ENCODE data around the gene ZDHHC5.

ZDHHC5 gene, protein sequence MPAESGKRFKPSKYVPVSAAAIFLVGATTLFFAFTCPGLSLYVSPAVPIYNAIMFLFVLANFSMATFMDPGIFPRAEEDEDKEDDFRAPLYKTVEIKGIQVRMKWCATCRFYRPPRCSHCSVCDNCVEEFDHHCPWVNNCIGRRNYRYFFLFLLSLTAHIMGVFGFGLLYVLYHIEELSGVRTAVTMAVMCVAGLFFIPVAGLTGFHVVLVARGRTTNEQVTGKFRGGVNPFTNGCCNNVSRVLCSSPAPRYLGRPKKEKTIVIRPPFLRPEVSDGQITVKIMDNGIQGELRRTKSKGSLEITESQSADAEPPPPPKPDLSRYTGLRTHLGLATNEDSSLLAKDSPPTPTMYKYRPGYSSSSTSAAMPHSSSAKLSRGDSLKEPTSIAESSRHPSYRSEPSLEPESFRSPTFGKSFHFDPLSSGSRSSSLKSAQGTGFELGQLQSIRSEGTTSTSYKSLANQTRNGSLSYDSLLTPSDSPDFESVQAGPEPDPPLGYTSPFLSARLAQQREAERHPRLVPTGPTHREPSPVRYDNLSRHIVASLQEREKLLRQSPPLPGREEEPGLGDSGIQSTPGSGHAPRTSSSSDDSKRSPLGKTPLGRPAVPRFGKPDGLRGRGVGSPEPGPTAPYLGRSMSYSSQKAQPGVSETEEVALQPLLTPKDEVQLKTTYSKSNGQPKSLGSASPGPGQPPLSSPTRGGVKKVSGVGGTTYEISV

DNA sequence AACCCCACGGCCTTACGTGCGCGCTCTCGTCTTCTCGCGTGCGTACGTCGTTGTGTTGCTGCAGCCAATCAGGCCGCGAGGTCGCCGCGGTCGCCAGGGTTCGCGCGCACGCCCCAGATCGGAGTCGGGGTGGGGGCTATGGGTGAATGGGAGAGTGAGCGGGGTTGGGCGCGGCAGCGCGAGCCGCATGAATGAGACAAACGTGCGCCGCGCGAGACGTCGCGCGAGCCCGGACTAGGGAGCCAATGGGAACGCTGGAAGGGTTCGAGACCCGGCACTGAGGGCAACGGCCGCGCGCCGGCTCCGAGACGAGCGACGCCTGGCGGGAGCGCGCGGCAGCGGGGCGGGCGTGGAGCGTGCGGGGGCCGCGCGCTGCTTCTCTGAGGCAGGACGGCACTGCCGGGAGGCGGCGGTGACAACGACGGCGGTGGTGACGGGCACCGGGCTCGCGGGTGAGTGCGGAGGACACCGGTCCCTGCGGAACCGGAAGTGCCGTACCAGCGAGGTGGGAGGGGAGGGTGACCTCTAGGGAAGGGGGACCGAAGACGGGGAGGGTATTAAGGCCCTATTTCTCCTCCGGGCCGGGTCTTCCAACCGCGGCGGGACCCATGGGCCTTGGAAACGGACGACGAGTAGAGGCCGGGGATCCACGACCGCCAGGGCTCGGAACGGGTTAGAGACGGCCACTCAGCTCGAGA is at the start of gene ZDHHC5:
ZDHHC5 (plus strand) TSS at position 379 of the 698 bp plus-strand sequence. CDS start 4,977 bp downstream, outside the sequence.
- ChIA-PET POLR2A (interaction anchor here (1.6 kb wide), 2 partner anchors 8 to 74 kb away, joined by 4 to 5 read pairs; partner anchors contain the start of gene SELENOH), CTCF (interaction anchor here (0.6 kb wide), 1 partner anchor 171 kb away, joined by 3 read pairs; no protein-coding TSS in a partner anchor)
- peak; percentile 94 for DNase-seq (ENCODE audit: extremely low spot score)
- TF ChIP-seq L3MBTL2 (conservative IDR thresholded peaks at IDR 0.05) (peak; percentile 41; the same call in 1 of the 2 replicates), SUZ12 (IDR thresholded peaks at IDR 0.05) (no peak)

DNA sequence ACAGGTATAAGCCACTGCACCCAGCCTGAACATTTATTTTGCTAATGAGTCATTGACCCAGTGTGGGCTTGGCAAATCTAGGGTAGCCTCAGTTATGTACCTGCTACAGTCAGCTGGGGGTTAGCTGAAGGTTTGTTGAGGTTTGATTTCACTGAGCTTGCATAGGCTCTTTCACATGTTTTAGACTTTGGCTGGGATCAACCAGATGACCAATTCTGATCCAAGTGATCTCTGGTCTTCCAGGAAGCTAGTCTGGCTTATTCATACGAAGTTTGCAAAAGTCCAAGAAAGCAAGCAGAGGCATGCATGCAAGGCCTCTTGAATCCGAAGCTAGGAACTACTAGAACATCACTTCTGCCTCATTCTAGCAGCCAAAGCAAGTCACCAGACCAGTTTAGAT is 49.5 kb upstream of the ZDHHC5 start:
- no peak for DNase-seq (ENCODE audit: extremely low spot score)
- CTCF ChIA-PET: no interaction called here
- TF ChIP-seq SP1 (IDR thresholded peaks at IDR 0.05): no peak
- TF ChIP-seq FOXM1 (IDR thresholded peaks at IDR 0.05; ENCODE audit: borderline replicate concordance): no peak
- TF ChIP-seq, protein P1, sequence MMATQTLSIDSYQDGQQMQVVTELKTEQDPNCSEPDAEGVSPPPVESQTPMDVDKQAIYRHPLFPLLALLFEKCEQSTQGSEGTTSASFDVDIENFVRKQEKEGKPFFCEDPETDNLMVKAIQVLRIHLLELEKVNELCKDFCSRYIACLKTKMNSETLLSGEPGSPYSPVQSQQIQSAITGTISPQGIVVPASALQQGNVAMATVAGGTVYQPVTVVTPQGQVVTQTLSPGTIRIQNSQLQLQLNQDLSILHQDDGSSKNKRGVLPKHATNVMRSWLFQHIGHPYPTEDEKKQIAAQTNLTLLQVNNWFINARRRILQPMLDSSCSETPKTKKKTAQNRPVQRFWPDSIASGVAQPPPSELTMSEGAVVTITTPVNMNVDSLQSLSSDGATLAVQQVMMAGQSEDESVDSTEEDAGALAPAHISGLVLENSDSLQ (IDR thresholded peaks at IDR 0.05): no peak
- TF ChIP-seq NFRKB (IDR thresholded peaks at IDR 0.05): no peak
- no peak for TF ChIP-seq ARNT (IDR thresholded peaks at IDR 0.05)
- POLR2A ChIA-PET: no interaction called here

DNA sequence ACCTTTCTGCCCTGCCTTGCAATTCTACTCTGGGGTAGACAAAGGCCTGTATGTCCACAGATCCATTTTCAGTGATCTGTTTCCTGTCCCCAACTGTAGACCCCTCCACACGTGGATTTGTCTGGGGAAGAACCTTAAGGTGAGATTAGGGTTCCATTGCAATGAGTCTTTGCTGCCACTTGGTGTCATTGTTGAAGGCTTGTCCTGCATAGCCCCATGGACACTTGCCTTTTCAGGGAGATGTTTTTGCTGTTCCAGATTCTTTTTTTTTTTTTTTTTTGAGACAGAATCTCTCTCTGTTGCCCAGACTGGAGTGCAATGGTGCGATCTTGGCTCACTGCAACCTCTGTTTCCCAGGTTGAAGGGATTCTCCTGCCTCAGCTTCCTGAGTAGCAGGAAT is 48.6 kb upstream of the ZDHHC5 start:
- no peak for DNase-seq (ENCODE audit: extremely low spot score)
- ChIA-PET CTCF (interaction anchor here (0.7 kb wide), 1 partner anchor 11 kb away, joined by 8 read pairs; no protein-coding TSS in a partner anchor), POLR2A (no interaction called here)
- no peak for TF ChIP-seq FOXA1 (IDR thresholded peaks at IDR 0.05)

DNA sequence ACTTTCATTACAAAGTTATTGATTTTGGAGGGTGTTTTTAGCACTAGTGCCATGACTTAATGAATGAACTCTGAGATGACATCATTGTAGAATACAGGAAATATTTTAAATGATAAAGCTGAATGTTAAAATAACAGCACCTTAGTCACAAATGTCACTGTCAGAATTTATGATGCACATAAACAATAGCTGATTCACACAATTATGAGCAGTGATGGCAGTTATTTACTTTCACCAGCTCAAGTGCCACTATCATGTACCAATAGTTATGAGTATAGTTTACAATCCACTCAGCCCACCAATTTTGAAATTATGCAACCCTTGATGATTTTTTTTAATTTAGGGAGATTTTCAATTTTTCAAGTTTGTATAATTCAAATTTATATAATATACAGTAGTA is 47.4 kb upstream of the ZDHHC5 start:
- POLR2A ChIA-PET: no interaction called here
- CTCF ChIA-PET: no interaction called here
- TF ChIP-seq FOXK2 (IDR thresholded peaks at IDR 0.05): no peak
- no peak for TF ChIP-seq FOXM1 (IDR thresholded peaks at IDR 0.05; ENCODE audit: borderline replicate concordance)
- no peak for TF ChIP-seq SP1 (IDR thresholded peaks at IDR 0.05)
- TF ChIP-seq, protein P1 (IDR thresholded peaks at IDR 0.05): no peak
- TF ChIP-seq TARDBP (IDR thresholded peaks at IDR 0.05): no peak
- TF ChIP-seq LEF1 (IDR thresholded peaks at IDR 0.05; ENCODE audit: borderline replicate concordance): no peak
- TF ChIP-seq BHLHE40 (IDR thresholded peaks at IDR 0.05; ENCODE audit: borderline replicate concordance): no peak
- no peak for TF ChIP-seq NFRKB (IDR thresholded peaks at IDR 0.05)
- no peak for TF ChIP-seq FOXA1 (IDR thresholded peaks at IDR 0.05)
- no peak for TF ChIP-seq HDGF (IDR thresholded peaks at IDR 0.05; ENCODE audit: borderline replicate concordance)
- no peak for TF ChIP-seq ARNT (IDR thresholded peaks at IDR 0.05)
- no peak for TF ChIP-seq ZNF384 (IDR thresholded peaks at IDR 0.05)
- no peak for TF ChIP-seq L3MBTL2 (conservative IDR thresholded peaks at IDR 0.05)
- no peak for TF ChIP-seq SUZ12 (IDR thresholded peaks at IDR 0.05)
- TF ChIP-seq CTBP1 (IDR thresholded peaks at IDR 0.05; ENCODE audit: borderline replicate concordance): no peak
- no peak for TF ChIP-seq ELF4 (IDR thresholded peaks at IDR 0.05)
- DNase-seq (ENCODE audit: extremely low spot score): no peak

DNA sequence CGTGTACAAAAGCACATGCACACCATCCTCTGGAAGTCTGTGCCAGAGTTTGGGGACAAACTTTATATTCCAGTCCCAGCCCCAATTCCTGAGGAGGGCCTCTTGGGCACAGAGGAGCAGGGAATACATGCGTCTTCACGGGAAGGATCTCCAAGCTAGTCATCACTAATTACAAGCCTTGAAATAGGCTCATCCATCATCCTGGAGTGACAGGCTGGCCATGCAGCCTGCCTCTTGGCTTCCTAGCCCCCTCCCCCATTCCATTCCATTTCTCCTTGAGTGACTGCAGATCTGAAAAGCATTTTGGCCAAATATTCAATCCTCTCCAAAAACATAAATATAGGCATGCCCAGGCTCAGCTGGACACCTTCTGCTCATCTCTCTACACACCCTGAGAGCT is 45.7 kb upstream of the ZDHHC5 start:
- DNase-seq (ENCODE audit: extremely low spot score): no peak
- CTCF ChIA-PET: no interaction called here
- TF ChIP-seq, protein P1 (IDR thresholded peaks at IDR 0.05): peak; percentile 78
- no peak for TF ChIP-seq NFRKB (IDR thresholded peaks at IDR 0.05)
- POLR2A ChIA-PET: no interaction called here

DNA sequence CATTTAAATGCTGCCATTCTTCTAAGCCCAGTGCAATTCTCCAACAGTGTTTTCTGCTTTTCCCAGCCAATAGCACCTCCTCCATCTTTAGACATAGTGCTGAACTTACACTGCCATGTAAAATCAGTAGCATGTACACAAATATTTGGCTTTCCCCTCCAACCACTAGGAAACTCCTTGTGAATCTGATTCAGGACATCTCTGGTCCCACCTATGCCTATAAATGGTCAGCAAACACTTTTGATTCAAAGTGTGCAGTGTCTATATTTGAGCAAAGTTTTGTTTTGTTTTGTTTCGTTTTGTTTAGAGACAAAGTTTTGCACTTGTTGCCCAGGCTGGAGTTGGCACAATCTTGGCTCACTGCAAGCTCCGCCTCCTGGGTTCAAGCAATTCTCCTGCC is 43.0 kb upstream of the ZDHHC5 start:
- CTCF ChIA-PET: no interaction called here

More for the DNA sequence above, 43.0 kb upstream of the ZDHHC5 start:
- POLR2A ChIA-PET: no interaction called here
- DNase-seq (ENCODE audit: extremely low spot score): no peak
- no peak for TF ChIP-seq ELF4 (IDR thresholded peaks at IDR 0.05)
- no peak for TF ChIP-seq CTBP1 (IDR thresholded peaks at IDR 0.05; ENCODE audit: borderline replicate concordance)
- TF ChIP-seq SP1 (IDR thresholded peaks at IDR 0.05): no peak
- no peak for TF ChIP-seq TARDBP (IDR thresholded peaks at IDR 0.05)
- no peak for TF ChIP-seq FOXA1 (IDR thresholded peaks at IDR 0.05)
- no peak for TF ChIP-seq BHLHE40 (IDR thresholded peaks at IDR 0.05; ENCODE audit: borderline replicate concordance)
- TF ChIP-seq, protein P1 (IDR thresholded peaks at IDR 0.05): no peak
- TF ChIP-seq HDGF (IDR thresholded peaks at IDR 0.05; ENCODE audit: borderline replicate concordance): no peak
- TF ChIP-seq L3MBTL2 (conservative IDR thresholded peaks at IDR 0.05): no peak
- TF ChIP-seq FOXM1 (IDR thresholded peaks at IDR 0.05; ENCODE audit: borderline replicate concordance): no peak
- no peak for TF ChIP-seq ARNT (IDR thresholded peaks at IDR 0.05)
- no peak for TF ChIP-seq SUZ12 (IDR thresholded peaks at IDR 0.05)
- no peak for TF ChIP-seq ZNF384 (IDR thresholded peaks at IDR 0.05)
- TF ChIP-seq NFRKB (IDR thresholded peaks at IDR 0.05): no peak
- no peak for TF ChIP-seq FOXK2 (IDR thresholded peaks at IDR 0.05)
- no peak for TF ChIP-seq LEF1 (IDR thresholded peaks at IDR 0.05; ENCODE audit: borderline replicate concordance)

Measured in HEK293T (cell line).